Endothelial cell of umbilical vein (primary cell): ENCODE results near the gene ARMH3. TPM values are rescaled to one million over a fixed set of nuclear protein-coding genes. Genes with fewer than 3 reads are reported as not detected.

Source experiments
- BruUV-seq: library from RNA; stranded (reverse); fragments of 400-500 nt; replicated peaks from 2 replicates; lab custom pipeline; 2021; lab: Mats Ljungman, UMichigan
- CTCF ChIA-PET: fragments of 300-600, 350-600 bp; sonication (Branson Sonifier 250); formaldehyde crosslinking; loops from one replicate; lab custom pipeline; 2021; ENCODE audit warnings: antibody characterized with exemption, inconsistent platforms; lab: Charles Lee
- POLR2A ChIA-PET: fragments of 300-600, 350-600 bp; sonication (Branson Sonifier 250); formaldehyde crosslinking; loops from one replicate; lab custom pipeline; 2021; ENCODE audit warnings: antibody characterized with exemption, inconsistent platforms; lab: Charles Lee
- DNase-seq: peaks from one replicate; pipeline ENCODE4 v3.0.0-alpha.2; 2011; ENCODE audit warnings: low read depth, low spot score
- FAIRE-seq: peaks from 2 replicates; lab custom pipeline; 2011; peaks lifted over from hg19 to GRCh38; lab: Jason Lieb, UNC
- H2AFZ ChIP-seq: 2 replicates; pipeline ENCODE4 v1.6.0; 2012; ENCODE audit warnings: low read depth, low read length, control low read depth, inconsistent platforms
- H3K27ac ChIP-seq: 2 replicates; pipeline ENCODE4 v1.5.1; 2011; ENCODE audit warnings: low read depth, mild to moderate bottlenecking, control low read depth, low read length, moderate library complexity; ENCODE audit not compliant: insufficient read depth
- H3K27me3 ChIP-seq, 2 experiments: 2 replicates each; pipeline versions ENCODE4 v1.6.0 to v1.6.1; 2011; ENCODE audit warnings: low read length in 2 of 2, mixed read lengths in 1 of 2; ENCODE audit not compliant: control insufficient read depth in 2 of 2, insufficient read depth in 2 of 2
- H3K36me3 ChIP-seq, 2 experiments: 2 replicates in 1 of 2; 3 replicates in 1 of 2; pipeline ENCODE4 v1.5.1; 2011; ENCODE audit warnings: low read length in 2 of 2, mild to moderate bottlenecking in 1 of 2, moderate library complexity in 1 of 2; ENCODE audit not compliant: control insufficient read depth in 2 of 2, insufficient read depth in 2 of 2; ENCODE audit errors: extremely low read depth in 1 of 2
- H3K4me1 ChIP-seq: 3 replicates; pipeline ENCODE4 v1.5.1; 2011; ENCODE audit warnings: mild to moderate bottlenecking, low read length; ENCODE audit not compliant: control insufficient read depth, insufficient read depth; ENCODE audit errors: extremely low read depth
- H3K4me2 ChIP-seq: 2 replicates; pipeline ENCODE4 v1.6.1; 2011; ENCODE audit warnings: low read length, control low read depth, mixed read lengths; ENCODE audit not compliant: insufficient read depth
- H3K4me3 ChIP-seq, 3 experiments: fragments of 200-600 bp in 1 of 3; sonication (generic), shearing (Covaris generic) in 1 of 3; replicated peaks in 1 of 3; 2 replicates each; pipeline ENCODE4 v1.5.1; 2011 to 2016; ENCODE audit warnings: control low read depth in 3 of 3, low read length in 3 of 3, mild to moderate bottlenecking in 2 of 3, inconsistent platforms in 1 of 3, low read depth in 1 of 3, moderate library complexity in 1 of 3; ENCODE audit not compliant: insufficient read depth in 1 of 3
- H3K79me2 ChIP-seq: 2 replicates; pipeline ENCODE4 v1.6.0; 2012; ENCODE audit warnings: low read length, inconsistent platforms; ENCODE audit not compliant: control insufficient read depth, insufficient read depth
- H3K9ac ChIP-seq: replicated peaks from 2 replicates; pipeline ENCODE3; 2011; ENCODE audit warnings: low read length, control low read depth; ENCODE audit not compliant: insufficient read depth; ENCODE audit errors: extremely low read depth
- H3K9me1 ChIP-seq: replicated peaks from 3 replicates; pipeline ENCODE4 v1.6.0; 2011; ENCODE audit warnings: mild to moderate bottlenecking, low read length; ENCODE audit not compliant: control insufficient read depth, insufficient read depth; ENCODE audit errors: extremely low read depth
- H3K9me3 ChIP-seq: replicated peaks from 2 replicates; pipeline ENCODE4 v1.5.1; 2012; ENCODE audit warnings: low read length, inconsistent platforms; ENCODE audit not compliant: control insufficient read depth, insufficient read depth
- H4K20me1 ChIP-seq: replicated peaks from 2 replicates; pipeline ENCODE3; 2011; ENCODE audit warnings: mild to moderate bottlenecking, low read length; ENCODE audit not compliant: control insufficient read depth, insufficient read depth; ENCODE audit errors: extremely low read depth
- CTCF ChIP-seq, 2 donors: IDR thresholded peaks; 1 replicate in 1 of 2; 2 replicates in 1 of 2; pipeline ENCODE4 v1.5.1; 2011; ENCODE audit warnings: low read length in 2 of 2, mild to moderate bottlenecking in 2 of 2, moderate library complexity in 2 of 2, control low read depth in 1 of 2, inconsistent platforms in 1 of 2, low read depth in 1 of 2; ENCODE audit not compliant: insufficient read depth in 1 of 2; ENCODE audit errors: extremely low read depth in 1 of 2
- EZH2 ChIP-seq: IDR thresholded peaks from 2 replicates; pipeline ENCODE4 v1.6.1; 2012; ENCODE audit warnings: borderline replicate concordance, low read depth, mild to moderate bottlenecking, moderate library complexity, low read length, inconsistent platforms; ENCODE audit not compliant: severe bottlenecking
- FOS ChIP-seq: IDR thresholded peaks from 2 replicates; pipeline ENCODE4 v1.6.1; 2011; ENCODE audit warnings: mild to moderate bottlenecking, low read length, moderate library complexity, borderline replicate concordance; ENCODE audit not compliant: insufficient read depth
- GATA2 ChIP-seq: IDR thresholded peaks from 2 replicates; pipeline ENCODE4 v1.7.0; 2011; ENCODE audit warnings: low read depth, mild to moderate bottlenecking, moderate library complexity, mixed read lengths, low read length; ENCODE audit not compliant: insufficient read length, insufficient read depth
- JUN ChIP-seq: IDR thresholded peaks from 2 replicates; pipeline ENCODE4 v1.6.1; 2011; ENCODE audit warnings: borderline replicate concordance, low read depth; ENCODE audit not compliant: insufficient read length, insufficient read depth
- MAX ChIP-seq: IDR thresholded peaks from 2 replicates; pipeline ENCODE4 v1.6.1; 2011; ENCODE audit not compliant: insufficient read depth, insufficient read length
- MYC ChIP-seq: IDR thresholded peaks from one replicate; pipeline ENCODE4 v1.6.1; 2011; ENCODE audit warnings: mild to moderate bottlenecking, low read depth, low read length
- POLR2A ChIP-seq: IDR thresholded peaks from 2 replicates; pipeline ENCODE4 v1.6.1; 2012; ENCODE audit warnings: low read depth, mild to moderate bottlenecking, control low read depth, low read length
- POLR2AphosphoS5 ChIP-seq: IDR thresholded peaks from 2 replicates; pipeline ENCODE4 v1.6.1; 2012; ENCODE audit warnings: low read depth, mild to moderate bottlenecking, control low read depth, low read length, moderate library complexity; ENCODE audit not compliant: insufficient read depth
- dilution Hi-C: fragments of 300-500 bp; cut with MboI; formaldehyde crosslinking; loops from one replicate; pipeline ENCODE4 v1.15.0; 2019; ENCODE audit warnings: low sequenced_read_pairs; ENCODE audit not compliant: extremely low pct_ligation_motif_present
- intact Hi-C: fragments of 100-400 bp; cut with micrococcal nuclease; formaldehyde crosslinking; loops from one replicate; pipeline ENCODE4 v1.10.0; 2022
- polyA plus RNA-seq, 4 experiments: library from polyadenylated mRNA; depleted of rRNA in 3 of 4; stranded (reverse) in 3 of 4; unstranded in 1 of 4; fragments of >200 nt; gene quantifications; 2 replicates each; pipeline versions ENCODE4 v1.2.1 to v1.2.3, GENCODE V29; 2011 to 2012; ENCODE audit warnings: missing spikeins in 1 of 4
- total RNA-seq: library from RNA; stranded (reverse); gene quantifications from 2 replicates; pipeline ENCODE4 v1.2.3, GENCODE V29; 2021

Gene ARMH3
- total and polyA plus RNA-seq, 2 donors (not counting 3 experiments of a cell fraction or from before 2014, with no cell fraction given), result 13.1 to 17.6 TPM

DNA sequence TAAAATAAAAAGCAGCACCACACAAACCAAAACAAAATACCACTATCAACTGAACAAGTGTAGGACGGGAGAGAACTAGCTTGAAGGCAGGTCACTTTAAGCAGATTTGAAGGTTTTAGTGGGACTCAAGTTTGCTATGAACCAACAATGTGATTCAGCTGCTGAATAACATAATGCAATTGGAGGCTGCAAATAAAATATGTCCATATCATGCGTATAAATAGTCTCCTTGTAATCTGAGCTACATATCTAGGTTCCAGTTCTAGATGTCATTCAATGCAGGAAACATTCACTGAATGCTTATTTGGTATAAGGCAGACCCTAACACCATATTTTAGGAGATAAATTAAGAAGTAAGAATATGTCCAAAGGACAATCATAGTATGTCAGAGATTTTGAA, 130.9 kb downstream of the ARMH3 start:
- Histone ChIP-seq H3K79me2 (no peaks in the 10 kb centered on the region), H3K36me3 (no peaks in the 10 kb centered on the region), H3K27ac (no peak overlapping the region), H3K9me3 (no peaks in the 10 kb centered on the region), H3K4me3 (no peak overlapping the region), H4K20me1 (no peaks in the 10 kb centered on the region), H3K9me1 (no peaks in the 10 kb centered on the region), H3K4me1 (no peaks in the 10 kb centered on the region), H3K4me2 (no peak overlapping the region), H2AFZ (no peak overlapping the region), H3K9ac (no peak overlapping the region), H3K27me3 (no peaks in the 10 kb centered on the region)
- intact Hi-C loops, result no loop called here
- dilution Hi-C loops, result no loop called here
- FAIRE-seq (no peak), DNase-seq (no peak)
- CTCF ChIA-PET, result interaction anchor here (1.0 to 2.8 kb wide), 7 partner anchors 10 to 85 kb away, joined by 3 to 8 read pairs (median 4); no protein-coding TSS in a partner anchor
- POLR2A ChIA-PET, result no interaction called here
- TF ChIP-seq FOS (no peak), JUN (no peak), MYC (no peak), POLR2AphosphoS5 (no peak), GATA2 (no peak), CTCF (IDR thresholded peaks at IDR 0.05; ENCODE audit: extremely low read depth in 1 of 2, insufficient read depth in 1 of 2, low read depth in 1 of 2, low read length in 2 of 2) (no peak), EZH2 (no peak), MAX (no peak), POLR2A (no peak)
- BruUV-seq, result no TSS peak
